H1 (cell line): Measurements from ENCODE around the gene PPP1R12B.

Source experiments
- BRCA1 ChIP-seq: IDR thresholded peaks from 2 replicates; pipeline ENCODE4 v1.6.1; 2012; ENCODE audit warnings: low read depth, low read length, improper control_type of control experiment
- CREB1 ChIP-seq: IDR thresholded peaks from 2 replicates; pipeline ENCODE4 v1.6.1; 2012; ENCODE audit warnings: inconsistent platforms
- CTCF ChIP-seq, 3 experiments: IDR thresholded peaks; 1 replicate in 2 of 3; 2 replicates in 1 of 3; pipeline versions ENCODE4 v1.5.1 to v1.6.1; 2011; ENCODE audit warnings: low read length in 3 of 3, mild to moderate bottlenecking in 3 of 3, inconsistent platforms in 2 of 3, low read depth in 1 of 3, moderate library complexity in 1 of 3; ENCODE audit not compliant: insufficient read depth in 1 of 3; ENCODE audit errors: control extremely low read depth in 1 of 3
- HDAC2 ChIP-seq, 2 experiments: fragments of 300-600 bp in 1 of 2; sonication (generic) in 1 of 2; IDR thresholded peaks; 2 replicates each; pipeline ENCODE4 v1.6.1; 2011 to 2012; ENCODE audit warnings: low read depth in 2 of 2, low read length in 2 of 2, mild to moderate bottlenecking in 2 of 2, moderate library complexity in 2 of 2, borderline replicate concordance in 1 of 2, inconsistent platforms in 1 of 2
- JUN ChIP-seq: IDR thresholded peaks from 2 replicates; pipeline ENCODE4 v1.6.1; 2011; ENCODE audit warnings: low read depth, mild to moderate bottlenecking, improper control_type of control experiment, low read length
- MAX ChIP-seq: IDR thresholded peaks from 2 replicates; pipeline ENCODE4 v1.6.1; 2012; ENCODE audit warnings: inconsistent platforms
- POLR2A ChIP-seq, 2 experiments: IDR thresholded peaks; 1 replicate in 1 of 2; 2 replicates in 1 of 2; pipeline ENCODE4 v1.6.1; 2011; ENCODE audit warnings: low read depth in 2 of 2, low read length in 2 of 2, mild to moderate bottlenecking in 2 of 2; ENCODE audit errors: control extremely low read depth in 1 of 2
- POLR2AphosphoS5 ChIP-seq: IDR thresholded peaks from 2 replicates; pipeline ENCODE4 v1.6.1; 2011; ENCODE audit warnings: low read depth, low read length
- RAD21 ChIP-seq, 2 experiments: IDR thresholded peaks in 1 of 2; conservative IDR thresholded peaks in 1 of 2; 2 replicates each; pipeline ENCODE4 v1.6.1; 2011; ENCODE audit warnings: low read depth in 2 of 2, low read length in 2 of 2, improper control_type of control experiment in 1 of 2, inconsistent platforms in 1 of 2, mild to moderate bottlenecking in 1 of 2, moderate library complexity in 1 of 2
- RBBP5 ChIP-seq: IDR thresholded peaks from 2 replicates; pipeline ENCODE4 v1.7.1; 2012; ENCODE audit warnings: low read depth, mild to moderate bottlenecking, inconsistent platforms, low read length, moderate library complexity, borderline replicate concordance
- SIX5 ChIP-seq: IDR thresholded peaks from 2 replicates; pipeline ENCODE4 v1.6.1; 2011; ENCODE audit warnings: mild to moderate bottlenecking, low read depth, low read length
- TAF1 ChIP-seq: IDR thresholded peaks from 2 replicates; pipeline ENCODE4 v1.6.1; 2011; ENCODE audit warnings: mild to moderate bottlenecking, low read depth, low read length
- USF2 ChIP-seq: IDR thresholded peaks from 2 replicates; pipeline ENCODE4 v1.6.1; 2011; ENCODE audit warnings: low read length, improper control_type of control experiment

DNA sequence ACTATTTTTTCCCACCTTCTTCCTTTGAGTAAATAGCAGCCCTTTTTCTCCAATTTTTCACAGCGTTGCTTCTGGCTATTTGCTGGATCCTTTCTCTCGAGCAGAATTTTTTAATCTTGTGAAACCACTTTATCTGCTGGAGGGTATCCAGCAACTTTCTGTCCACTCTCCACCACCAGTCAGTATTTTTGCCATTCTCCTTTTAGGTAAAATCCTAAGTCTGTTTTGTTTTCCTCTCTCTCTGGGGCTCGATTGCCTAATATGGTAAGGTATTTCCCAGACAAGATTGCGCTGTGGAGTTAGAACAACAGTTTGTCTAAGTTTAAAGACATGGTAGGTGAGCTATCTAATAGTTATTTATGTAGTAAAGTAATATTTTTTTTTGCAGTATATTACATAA lies 156.9 kb downstream of the PPP1R12B start:
- no peak for TF ChIP-seq HDAC2 (IDR thresholded peaks at IDR 0.05; ENCODE audit: borderline replicate concordance in 1 of 2, low read depth in 2 of 2, low read length in 2 of 2)
- TF ChIP-seq CTCF (IDR thresholded peaks at IDR 0.05; ENCODE audit: control extremely low read depth in 1 of 3, insufficient read depth in 1 of 3, low read depth in 1 of 3, low read length in 3 of 3): no peak
- TF ChIP-seq CREB1: no peak
- no peak for TF ChIP-seq POLR2AphosphoS5
- no peak for TF ChIP-seq RAD21 (IDR thresholded peaks at IDR 0.05 in 1 of 2, conservative IDR thresholded peaks at IDR 0.05 in 1 of 2; ENCODE audit: low read depth in 2 of 2, low read length in 2 of 2)
- no peak for TF ChIP-seq BRCA1
- TF ChIP-seq USF2: no peak
- no peak for TF ChIP-seq TAF1
- no peak for TF ChIP-seq MAX
- no peak for TF ChIP-seq POLR2A (IDR thresholded peaks at IDR 0.05; ENCODE audit: control extremely low read depth in 1 of 2, low read depth in 2 of 2, low read length in 2 of 2)
- TF ChIP-seq SIX5: no peak
- TF ChIP-seq RBBP5: no peak
- no peak for TF ChIP-seq JUN
